Activated T-cell treated with anti-CD3 and anti-CD28 coated beads for 24 hours (primary cell): ENCODE results near the gene KCNT2.
"Not testable (repeated sequence)": the region's sequence is repeated elsewhere in the genome, so short reads cannot be mapped to it uniquely, and the experiment has no call there.

Experiments
- DNase-seq: peaks from one replicate; pipeline ENCODE4 v3.0.0-alpha.2; 2020; ENCODE audit warnings: low read depth

KCNT2 gene

GRCh38 chr1:196608390-196609369, at the start of gene KCNT2:
Gene KCNT2, minus strand, starts transcription at chr1:196608440. Its CDS starts 131 bp downstream, at chr1:196608309.
- DNase-seq = no peak

- no peak for DNase-seq
Measured at GRCh38 chr1:196655494-196655893, 47.3 kb upstream of the KCNT2 start.

DNA sequence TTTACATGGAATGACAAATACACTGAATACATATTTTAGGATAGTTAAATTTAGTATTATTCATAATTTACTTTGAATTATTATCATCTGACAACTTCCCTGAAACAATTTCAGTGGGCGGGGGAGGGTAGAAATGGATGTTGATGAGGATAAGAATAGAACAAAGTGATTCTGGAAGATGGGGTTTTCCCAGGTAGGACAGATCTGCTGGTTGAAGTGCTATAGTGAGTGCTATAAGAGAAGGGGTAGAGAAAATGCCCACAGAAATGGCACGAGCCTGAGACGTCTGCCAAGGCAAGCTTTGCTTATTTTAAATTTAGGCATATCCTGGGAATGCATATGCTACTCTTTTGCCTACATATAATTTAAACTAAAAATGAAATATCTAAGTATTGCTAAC, 46.8 kb upstream of the KCNT2 start:
- no peak for DNase-seq

DNA sequence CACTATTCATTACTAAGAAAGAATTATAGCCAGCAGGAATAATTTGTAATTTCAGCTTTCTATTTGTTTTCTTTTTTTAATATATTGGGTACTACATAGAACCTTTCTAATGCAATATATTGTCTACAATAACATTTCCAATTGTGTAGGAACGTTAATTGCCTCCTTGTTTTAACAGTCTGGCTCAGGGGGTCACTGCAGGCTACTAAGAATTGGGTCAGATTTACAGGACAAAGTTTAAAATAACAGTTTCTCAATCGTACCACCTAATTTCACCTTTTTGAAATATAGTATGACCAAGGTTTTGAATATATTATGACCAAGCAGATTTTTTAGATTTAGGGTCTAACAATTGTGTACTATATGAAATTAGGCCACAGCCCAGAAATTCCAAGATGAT, 46.0 kb upstream of the KCNT2 start:
- no peak for DNase-seq

GRCh38 chr1:196651637-196652215, 43.5 kb upstream of the KCNT2 start, which contains the start of gene CFH:
Gene CFH, plus strand, starts transcription at chr1:196652043. Its CDS starts 75 bp downstream, at chr1:196652118.
- no peak for DNase-seq

GRCh38 chr1:196651079-196651478, 42.8 kb upstream of the KCNT2 start:
- DNase-seq = no peak

GRCh38 chr1:196650403-196650802, 42.2 kb upstream of the KCNT2 start:
- no peak for DNase-seq

- no peak for DNase-seq
Measured at GRCh38 chr1:196649990-196650389, 41.8 kb upstream of the KCNT2 start.

GRCh38 chr1:196640976-196641375, 32.7 kb upstream of the KCNT2 start:
- DNase-seq = no peak

GRCh38 chr1:196639291-196639690, 31.1 kb upstream of the KCNT2 start:
- not testable (repeated sequence) for DNase-seq

DNA sequence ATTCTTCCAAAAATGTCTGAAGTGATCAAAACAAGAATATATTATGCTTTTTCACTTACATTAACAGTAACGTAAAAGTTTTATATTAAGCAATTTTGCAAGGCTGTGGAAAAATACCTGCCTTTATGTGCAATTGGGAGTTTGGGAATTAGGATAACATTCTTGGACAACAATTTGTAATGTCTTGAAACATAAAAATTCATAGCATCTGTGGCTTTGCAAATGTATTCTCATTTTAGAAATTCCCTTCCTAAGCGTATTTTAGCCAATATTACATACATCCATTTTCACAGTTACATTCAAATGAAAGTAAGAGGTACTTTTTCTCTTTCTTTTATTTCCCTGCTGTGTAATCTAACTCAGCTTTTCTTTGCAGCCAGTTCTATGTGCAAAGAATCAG, 30.2 kb upstream of the KCNT2 start:
- no peak for DNase-seq

- DNase-seq = no peak
Measured at GRCh38 chr1:196637606-196638005, 29.4 kb upstream of the KCNT2 start.

- DNase-seq = no peak
Measured at GRCh38 chr1:196628838-196629237, 20.6 kb upstream of the KCNT2 start.

GRCh38 chr1:196623079-196623478, 14.8 kb upstream of the KCNT2 start:
- no peak for DNase-seq

GRCh38 chr1:196619721-196620120, 11.5 kb upstream of the KCNT2 start:
- no peak for DNase-seq

- no peak for DNase-seq
Measured at GRCh38 chr1:196611873-196612272, 3.6 kb upstream of the KCNT2 start.

DNA sequence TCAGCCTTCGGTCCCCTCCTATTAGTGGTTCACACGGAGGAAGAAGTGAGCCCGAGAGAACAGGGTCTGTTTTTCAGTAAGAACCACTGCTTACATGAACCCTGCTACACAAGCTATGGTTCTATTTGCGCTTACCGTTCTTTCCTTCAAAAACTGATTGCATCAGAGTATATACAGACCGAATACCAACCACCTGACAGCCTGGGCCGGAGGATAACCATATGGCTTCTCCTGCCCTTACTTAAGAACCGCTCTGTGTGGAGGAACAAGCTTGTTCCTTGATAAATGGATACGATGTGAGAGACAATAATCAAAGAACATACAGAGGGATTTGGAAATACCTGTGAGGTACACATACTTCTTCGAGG, 1.1 kb upstream of the KCNT2 start:
- no peak for DNase-seq

- DNase-seq = no peak
Measured at GRCh38 chr1:196607981-196608380, 259 bp downstream of the KCNT2 start.

DNA sequence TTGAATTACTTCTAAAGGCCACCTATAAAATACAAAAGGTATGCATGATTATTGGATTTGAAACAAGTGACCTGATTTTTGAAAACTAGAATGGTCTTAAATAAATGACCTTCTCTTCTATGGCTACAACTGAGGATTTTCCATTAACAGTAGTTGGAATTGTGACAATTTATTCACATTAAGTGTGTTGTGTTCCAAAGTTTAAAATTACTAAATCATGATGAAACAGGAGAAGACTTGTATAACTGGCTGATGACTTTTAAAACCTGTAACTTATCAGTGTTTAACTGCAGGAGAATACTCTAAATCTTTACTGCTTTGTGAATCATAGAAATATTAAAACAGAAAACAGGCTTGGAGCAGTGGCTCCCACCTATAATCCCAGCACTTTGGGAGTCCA, 4.6 kb downstream of the KCNT2 start:
- no peak for DNase-seq

- DNase-seq = no peak
Measured at GRCh38 chr1:196598942-196599748, 9.1 kb downstream of the KCNT2 start.

- no peak for DNase-seq
Measured at GRCh38 chr1:196594700-196595099, 13.5 kb downstream of the KCNT2 start.

GRCh38 chr1:196593955-196594354, 14.3 kb downstream of the KCNT2 start:
- no peak for DNase-seq

DNA sequence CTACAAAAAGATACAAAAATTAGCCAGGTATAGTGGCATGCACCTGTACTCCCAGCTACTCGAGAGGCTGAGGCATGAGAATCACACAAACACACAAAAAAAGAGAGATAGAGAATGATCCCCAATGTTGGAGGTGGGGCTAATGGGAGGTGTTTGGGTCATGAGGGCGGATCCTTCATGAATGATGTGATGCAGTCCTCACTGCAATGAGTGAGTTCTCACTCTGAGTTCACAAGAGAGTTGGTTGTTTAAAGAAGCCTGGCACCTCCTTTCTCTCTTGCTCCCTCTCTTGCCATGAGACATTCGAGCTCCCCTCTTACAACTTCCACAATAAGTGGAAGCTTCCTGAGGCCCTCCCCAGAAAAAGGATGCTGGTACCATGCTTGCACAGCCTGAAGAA, 17.3 kb downstream of the KCNT2 start:
- DNase-seq = no peak
